HT1080 (cell line): ENCODE data around the gene RPN1. TPM values are rescaled to one million over a fixed set of nuclear protein-coding genes. Genes with fewer than 3 reads are reported as not detected.

Experiments
- DNase-seq: peaks from one replicate; pipeline ENCODE4 v3.0.0-alpha.2; 2015; ENCODE audit warnings: low read depth
- total RNA-seq: library from RNA; depleted of rRNA; stranded (reverse); fragments of >200 nt; shearing (Covaris generic); gene quantifications from 2 replicates; pipeline ENCODE4 v1.2.3, GENCODE V29; 2014; rRNA removed

The RPN1 gene
- total RNA-seq, 1 experiment from 2014 or later: 524 TPM

DNA sequence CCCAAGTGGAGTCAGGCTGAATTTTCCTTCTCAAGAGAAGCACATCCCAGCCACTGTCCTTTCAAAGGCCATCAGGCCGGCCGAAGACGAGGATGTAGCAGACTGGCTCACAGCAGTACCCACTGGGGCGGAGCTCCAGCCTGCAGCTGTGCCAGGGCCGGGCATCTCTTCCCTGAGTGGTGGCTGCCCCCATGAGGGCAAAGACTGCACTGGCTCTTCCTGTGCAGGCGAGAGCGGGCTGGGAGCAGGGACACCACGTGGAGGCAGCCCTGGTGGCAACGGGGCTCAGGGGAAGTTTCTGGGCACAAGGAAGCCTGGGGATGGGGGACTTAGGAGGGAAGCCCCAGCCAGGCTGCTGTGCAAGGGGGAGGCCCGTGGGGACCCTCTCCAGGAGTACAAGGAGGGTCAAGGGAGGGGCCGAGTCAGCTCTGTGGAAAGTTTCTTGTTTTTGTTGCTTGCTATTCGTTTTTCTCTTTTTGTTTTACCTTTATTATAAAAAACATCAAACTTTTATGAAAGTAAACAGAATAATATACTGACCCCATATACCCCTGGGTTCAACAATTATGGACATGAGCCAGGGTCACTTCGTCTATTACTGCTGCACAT lies 66.1 kb downstream of the RPN1 start:
- peak; percentile 86 for DNase-seq

DNA sequence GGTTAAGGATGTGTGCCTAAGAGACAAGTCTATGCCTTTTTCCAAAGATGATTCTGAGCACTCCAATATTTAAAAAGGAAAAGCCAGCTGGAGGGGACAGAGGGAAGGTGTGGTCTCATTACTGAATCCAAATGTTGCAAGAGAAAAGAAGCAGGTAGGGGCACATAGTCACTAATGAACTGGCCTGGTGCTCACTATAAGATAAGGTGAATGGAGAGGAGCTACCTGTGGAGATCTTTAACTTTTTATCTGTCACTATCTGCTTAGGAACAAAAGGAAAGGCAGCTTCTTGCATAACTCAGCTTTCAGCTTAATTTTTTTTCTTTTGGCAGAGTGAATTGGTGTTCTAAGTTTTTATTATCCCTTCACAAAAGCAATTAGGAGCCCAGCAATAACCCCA lies 69.1 kb downstream of the RPN1 start:
- no peak for DNase-seq

GRCh38 chr3:128579927-128580326 lies 70.7 kb downstream of the RPN1 start:
- no peak for DNase-seq

- DNase-seq: no peak
These were observed 72.3 kb downstream of the RPN1 start for GRCh38 chr3:128578346-128578745.

- no peak for DNase-seq
These were observed 72.9 kb downstream of the RPN1 start for GRCh38 chr3:128577711-128578110.

- DNase-seq: no peak
These were observed 74.3 kb downstream of the RPN1 start for GRCh38 chr3:128576290-128576689.

- DNase-seq: no peak
These were observed 74.8 kb downstream of the RPN1 start for GRCh38 chr3:128575777-128576176.

GRCh38 chr3:128573707-128574162 lies 76.9 kb downstream of the RPN1 start:
- DNase-seq: no peak

- no peak for DNase-seq
These were observed 77.5 kb downstream of the RPN1 start for GRCh38 chr3:128573160-128573559.

DNA sequence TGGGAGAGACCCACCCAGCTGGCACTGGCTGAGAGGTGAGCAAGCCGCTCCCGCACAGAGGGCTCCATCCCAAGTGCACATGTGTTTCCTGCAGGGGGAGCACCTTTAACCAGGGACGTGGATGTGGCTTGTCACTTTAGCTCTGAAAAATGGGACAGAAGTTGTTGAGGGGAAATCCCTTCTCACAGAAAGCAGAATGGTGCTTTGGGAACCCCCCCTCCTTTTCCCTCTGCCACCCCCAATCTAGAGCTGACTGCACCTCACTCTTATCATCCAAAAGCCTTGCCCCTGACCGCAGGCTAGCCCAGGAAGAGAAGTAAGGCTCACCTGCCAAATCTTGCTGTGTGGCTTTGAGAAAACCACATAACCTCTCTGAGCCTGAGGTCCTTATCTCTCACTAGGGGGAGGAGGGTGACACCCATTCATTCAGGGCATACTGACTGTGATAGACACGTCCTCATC lies 77.9 kb downstream of the RPN1 start:
- peak; percentile 33 for DNase-seq

GRCh38 chr3:128572013-128572412 lies 78.6 kb downstream of the RPN1 start:
- DNase-seq: no peak

Other genes starting within 250 kb of the RPN1 start
- gene DNAJB8, start 183.9 kb downstream of the RPN1 start, total RNA-seq: not detected in 2 replicates
- gene GATA2, start 157.6 kb downstream of the RPN1 start, total RNA-seq: 0.50 and 1.6 TPM in 2 replicates
- 124 and 196 TPM in 2 replicates for gene RAB7A, start 75.4 kb upstream of the RPN1 start, total RNA-seq
- 47.1 and 61.0 TPM in 2 replicates for gene ACAD9, start 228.8 kb upstream of the RPN1 start, total RNA-seq